Measurements from ENCODE around the gene RIOX2.

The RIOX2 gene

GRCh38 chr3:97901313-97902248 lies 70.7 kb downstream of the RIOX2 start:
- no peak for DNase-seq (ENCODE audit: low read depth)
- TF ChIP-seq CTCF (IDR thresholded peaks at IDR 0.05; ENCODE audit: low read depth, low read length, missing control alignments): no peak

GRCh38 chr3:97899331-97899730 lies 72.9 kb downstream of the RIOX2 start:
- no peak overlapping the region for H3K4me3 ChIP-seq (ENCODE audit: low read depth, low read length)
- DNase-seq (ENCODE audit: low read depth): no peak
- TF ChIP-seq CTCF (IDR thresholded peaks at IDR 0.05; ENCODE audit: low read depth, low read length, missing control alignments): no peak

More at GRCh38 chr3:97901313-97902248, 70.7 kb downstream of the RIOX2 start:
- H3K4me3 ChIP-seq (ENCODE audit: low read depth, low read length): no peak overlapping the region

GRCh38 chr3:97896547-97896946 lies 75.7 kb downstream of the RIOX2 start:
- DNase-seq (ENCODE audit: low read depth): no peak
- TF ChIP-seq CTCF (IDR thresholded peaks at IDR 0.05; ENCODE audit: low read depth, low read length, missing control alignments): no peak

GRCh38 chr3:97896129-97896528 lies 76.1 kb downstream of the RIOX2 start:
- H3K4me3 ChIP-seq (ENCODE audit: low read depth, low read length): no peak overlapping the region
- DNase-seq (ENCODE audit: low read depth): no peak
- TF ChIP-seq CTCF (IDR thresholded peaks at IDR 0.05; ENCODE audit: low read depth, low read length, missing control alignments): no peak

More at GRCh38 chr3:97896547-97896946, 75.7 kb downstream of the RIOX2 start:
- H3K4me3 ChIP-seq (ENCODE audit: low read depth, low read length): no peak overlapping the region

- peak; percentile 25 for DNase-seq (ENCODE audit: low read depth)
- TF ChIP-seq CTCF (IDR thresholded peaks at IDR 0.05; ENCODE audit: low read depth, low read length, missing control alignments): no peak
- H3K4me3 ChIP-seq (ENCODE audit: low read depth, low read length): no peak overlapping the region
Observed at GRCh38 chr3:97895216-97895615, 77.0 kb downstream of the RIOX2 start.

GRCh38 chr3:97892852-97893251 lies 79.4 kb downstream of the RIOX2 start:
- DNase-seq (ENCODE audit: low read depth): no peak
- no peak overlapping the region for H3K4me3 ChIP-seq (ENCODE audit: low read depth, low read length)
- TF ChIP-seq CTCF (IDR thresholded peaks at IDR 0.05; ENCODE audit: low read depth, low read length, missing control alignments): no peak
